Uterus (tissue), 4 donors: ENCODE results near the gene HPSE2. TPM values are rescaled to one million over a fixed set of nuclear protein-coding genes. Genes with fewer than 3 reads are reported as not detected.
A peak's percentile ranks its signal among the peaks of the same experiment; 100 is the strongest.

Experiments
- DNase-seq, 2 donors: peaks; one replicate each; pipeline ENCODE4 v3.0.0-alpha.2; 2019 to 2020
- H3K27ac ChIP-seq, 2 donors: fragments of 200-600 bp; sonication (generic); 1 replicate in 1 of 2; 2 replicates in 1 of 2; pipeline ENCODE4 v1.5.1; 2016 to 2018
- H3K27me3 ChIP-seq, 2 donors: fragments of 200-600 bp; sonication (generic); one replicate each; pipeline ENCODE4 v1.5.1; 2018 to 2019; ENCODE audit warnings: control low read depth in 1 of 2
- H3K36me3 ChIP-seq, 2 donors: fragments of 200-600 bp; sonication (generic); one replicate each; pipeline ENCODE4 v1.5.1; 2019; ENCODE audit warnings: control low read depth in 1 of 2
- H3K4me1 ChIP-seq, 2 donors: fragments of 200-600 bp; sonication (generic); one replicate each; pipeline ENCODE4 v1.5.1; 2018 to 2019; ENCODE audit warnings: control low read depth in 1 of 2
- H3K4me3 ChIP-seq, 2 donors: fragments of 200-600 bp; sonication (generic); 1 replicate in 1 of 2; 2 replicates in 1 of 2; pipeline ENCODE4 v1.5.1; 2018 to 2019; ENCODE audit warnings: mild to moderate bottlenecking in 1 of 2
- H3K9me3 ChIP-seq, 2 donors: fragments of 200-600 bp; sonication (generic); one replicate each; pipeline ENCODE4 v1.5.1; 2019; ENCODE audit warnings: control low read depth in 1 of 2
- POLR2A ChIP-seq, 2 donors: fragments of 450-650 bp; IDR thresholded peaks; one replicate each; pipeline ENCODE4 v1.6.1; 2016; ENCODE audit warnings: antibody characterized with exemption in 2 of 2, mild to moderate bottlenecking in 1 of 2, moderate library complexity in 1 of 2
- intact Hi-C: fragments of 100-400 bp; cut with DNase I; formaldehyde crosslinking; loops from one replicate; pipeline ENCODE4 v1.15.1; 2023; ENCODE audit warnings: low total_unique reads
- total RNA-seq, 4 donors: library from RNA; depleted of rRNA in 3 of 4; stranded (reverse); fragments of >200 nt in 3 of 4; gene quantifications; one replicate each; pipeline versions ENCODE4 v1.1.0 to v1.2.4, GENCODE V29; 2014 to 2023
- TF ChIP-seq, protein P1 (sequence below), 4 experiments: fragments of 200-600 bp in 2 of 4; fragments of 450-650 bp in 2 of 4; sonication (generic) in 2 of 4; IDR thresholded peaks; one replicate each; pipeline ENCODE4 v1.5.1; 2016 to 2019; ENCODE audit warnings: antibody characterized with exemption in 4 of 4, mild to moderate bottlenecking in 2 of 4, moderate library complexity in 1 of 4
- donor health status: DM: yes; HTN: yes; CAD: no.

Gene HPSE2
- total RNA-seq, 4 donors from 2014 or later = 7.0 to 13.6 (median 7.7) TPM; not detected in 1

GRCh38 chr10:98415731-98416119 is 819.9 kb downstream of the HPSE2 start:
- Histone ChIP-seq H3K27me3 (no peaks in the 10 kb centered on the region), H3K36me3 (no peaks in the 10 kb centered on the region), H3K27ac (peak overlapping the region; percentile 82 to 84), H3K9me3 (no peaks in the 10 kb centered on the region), H3K4me1 (peaks cover 10 to 11% of the 10 kb centered on the region in 2 donors), H3K4me3 (no peak overlapping the region)
- no peak for DNase-seq
- intact Hi-C loops = no loop called here
- TF ChIP-seq, protein P1, sequence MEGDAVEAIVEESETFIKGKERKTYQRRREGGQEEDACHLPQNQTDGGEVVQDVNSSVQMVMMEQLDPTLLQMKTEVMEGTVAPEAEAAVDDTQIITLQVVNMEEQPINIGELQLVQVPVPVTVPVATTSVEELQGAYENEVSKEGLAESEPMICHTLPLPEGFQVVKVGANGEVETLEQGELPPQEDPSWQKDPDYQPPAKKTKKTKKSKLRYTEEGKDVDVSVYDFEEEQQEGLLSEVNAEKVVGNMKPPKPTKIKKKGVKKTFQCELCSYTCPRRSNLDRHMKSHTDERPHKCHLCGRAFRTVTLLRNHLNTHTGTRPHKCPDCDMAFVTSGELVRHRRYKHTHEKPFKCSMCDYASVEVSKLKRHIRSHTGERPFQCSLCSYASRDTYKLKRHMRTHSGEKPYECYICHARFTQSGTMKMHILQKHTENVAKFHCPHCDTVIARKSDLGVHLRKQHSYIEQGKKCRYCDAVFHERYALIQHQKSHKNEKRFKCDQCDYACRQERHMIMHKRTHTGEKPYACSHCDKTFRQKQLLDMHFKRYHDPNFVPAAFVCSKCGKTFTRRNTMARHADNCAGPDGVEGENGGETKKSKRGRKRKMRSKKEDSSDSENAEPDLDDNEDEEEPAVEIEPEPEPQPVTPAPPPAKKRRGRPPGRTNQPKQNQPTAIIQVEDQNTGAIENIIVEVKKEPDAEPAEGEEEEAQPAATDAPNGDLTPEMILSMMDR (IDR thresholded peaks at IDR 0.05) = no peak
- no peak for TF ChIP-seq POLR2A (IDR thresholded peaks at IDR 0.05)

DNA sequence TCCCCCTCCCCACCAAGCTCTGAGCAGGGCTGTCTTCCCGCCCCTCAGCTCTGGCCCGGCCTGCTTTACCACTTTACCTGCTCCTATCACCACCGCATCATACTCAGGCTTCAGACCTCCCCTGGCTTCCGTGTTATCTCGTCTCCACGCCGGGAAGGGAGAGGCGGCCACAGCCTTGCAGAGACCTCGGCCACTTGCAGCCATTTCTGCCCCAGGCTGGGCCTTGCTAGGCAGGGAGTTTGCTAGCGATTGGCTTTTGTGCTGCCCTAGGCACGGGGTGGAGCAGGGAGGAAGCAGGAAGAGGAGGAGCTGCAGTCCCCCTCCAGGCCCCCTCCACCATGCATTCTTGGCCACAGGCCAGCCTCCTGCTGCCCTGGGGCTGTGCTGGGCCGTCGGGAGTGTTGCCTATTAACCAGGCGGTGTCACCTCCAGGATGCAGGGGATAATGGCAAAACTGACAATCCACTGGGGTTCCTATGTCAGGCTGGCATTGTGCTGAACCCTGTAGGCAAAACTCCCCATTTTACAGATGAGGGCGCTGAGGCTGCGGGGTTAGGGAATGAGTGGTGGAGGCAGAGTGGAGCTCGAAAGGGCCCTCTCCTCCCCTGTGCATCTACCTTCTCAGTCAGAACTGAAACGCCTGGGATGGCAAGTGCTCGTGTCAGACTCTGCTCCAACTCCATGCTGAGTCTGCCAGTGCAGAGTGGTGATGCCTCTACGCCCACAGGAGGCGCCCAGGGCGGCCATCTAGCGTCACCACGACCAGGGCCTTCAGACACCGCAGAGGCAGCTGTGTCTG is 820.5 kb downstream of the HPSE2 start, which contains the start of gene PYROXD2:
Gene PYROXD2 (minus strand): TSS at position 251 of the 799 bp plus-strand sequence. CDS start 47 bp downstream, at position 204.
- no peaks in the 10 kb centered on the region for H3K27me3 ChIP-seq
- H3K27ac ChIP-seq = peak within 1 kb of the TSS; percentile 82 to 84
- peaks cover 10 to 11% of the 10 kb centered on the region in 2 donors for H3K4me1 ChIP-seq
- TF ChIP-seq, protein P1 (IDR thresholded peaks at IDR 0.05) = peak in 1 of 4 experiments; percentile 19
- peak; percentile 50 to 55 for TF ChIP-seq POLR2A (IDR thresholded peaks at IDR 0.05)
- DNase-seq = peak; percentile 90 to 92
- intact Hi-C loops = no loop called here
- no peaks in the 10 kb centered on the region for H3K36me3 ChIP-seq
- H3K4me3 ChIP-seq = peak within 1 kb of the TSS; percentile 49 to 55
- no peaks in the 10 kb centered on the region for H3K9me3 ChIP-seq

- Histone ChIP-seq H3K27me3 (no peaks in the 10 kb centered on the region), H3K9me3 (no peaks in the 10 kb centered on the region), H3K36me3 (no peaks in the 10 kb centered on the region), H3K27ac (peak overlapping the region; percentile 82 to 84), H3K4me1 (peaks cover 10 to 11% of the 10 kb centered on the region in 2 donors), H3K4me3 (peak overlapping the region; percentile 49 to 55)
- TF ChIP-seq POLR2A (IDR thresholded peaks at IDR 0.05) = no peak
- TF ChIP-seq, protein P1 (IDR thresholded peaks at IDR 0.05) = no peak
- no peak for DNase-seq
- intact Hi-C loops = no loop called here
Observed at GRCh38 chr10:98414578-98414931, 821.1 kb downstream of the HPSE2 start.

DNA sequence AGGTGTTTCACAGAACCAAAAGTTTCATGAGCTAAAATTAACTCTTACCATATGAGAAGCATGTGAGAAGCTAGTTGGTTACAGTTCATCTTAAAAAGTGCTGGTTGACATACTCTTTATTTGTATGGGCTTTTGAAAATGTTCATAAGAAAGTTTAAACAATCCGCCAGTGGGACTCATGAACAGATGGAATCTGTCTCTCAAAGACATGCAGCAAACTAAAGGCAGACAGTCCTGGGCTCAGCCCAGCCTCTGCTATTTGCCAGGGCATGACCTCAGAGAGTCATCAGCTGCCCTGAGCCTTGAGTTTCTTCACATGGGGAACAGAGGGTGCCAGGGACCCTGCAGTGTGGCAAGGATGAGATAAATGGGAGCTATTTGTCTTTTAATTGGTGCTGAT is 823.9 kb downstream of the HPSE2 start:
- intact Hi-C loops = no loop called here

DNA sequence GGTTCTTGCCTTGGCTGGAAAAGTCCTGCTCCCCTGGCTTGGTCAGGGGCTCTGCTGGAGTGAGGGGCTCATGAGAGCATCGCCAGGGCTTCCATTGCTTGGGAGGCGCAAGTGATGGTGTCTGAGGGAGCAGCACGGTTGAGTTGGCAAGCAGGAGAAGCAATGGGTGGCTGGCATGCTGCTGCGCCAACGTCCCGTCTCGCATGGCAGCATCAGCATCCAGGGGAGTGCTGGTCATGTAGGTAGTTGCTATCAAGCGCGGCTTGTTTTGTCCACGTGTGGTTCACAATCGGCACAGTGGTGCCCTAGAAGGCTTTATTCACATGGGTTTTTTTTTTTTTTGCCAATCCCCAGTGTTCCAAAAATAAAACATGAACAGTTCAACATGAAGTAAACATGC is 824.5 kb downstream of the HPSE2 start:
- no peaks in the 10 kb centered on the region for H3K36me3 ChIP-seq
- H3K27me3 ChIP-seq = no peaks in the 10 kb centered on the region
- H3K4me1 ChIP-seq = peaks cover 10 to 11% of the 10 kb centered on the region in 2 donors
- intact Hi-C loops = no loop called here
- no peak overlapping the region for H3K4me3 ChIP-seq
- H3K27ac ChIP-seq = no peak overlapping the region
- TF ChIP-seq POLR2A (IDR thresholded peaks at IDR 0.05) = no peak
- TF ChIP-seq, protein P1 (IDR thresholded peaks at IDR 0.05) = no peak
- no peaks in the 10 kb centered on the region for H3K9me3 ChIP-seq
- no peak for DNase-seq

More for the DNA sequence above, 823.9 kb downstream of the HPSE2 start:
- Histone ChIP-seq H3K4me1 (peaks cover 10 to 11% of the 10 kb centered on the region in 2 donors), H3K36me3 (no peaks in the 10 kb centered on the region), H3K27me3 (no peaks in the 10 kb centered on the region), H3K9me3 (no peaks in the 10 kb centered on the region), H3K4me3 (no peak overlapping the region), H3K27ac (no peak overlapping the region)
- TF ChIP-seq, protein P1 (IDR thresholded peaks at IDR 0.05) = no peak
- TF ChIP-seq POLR2A (IDR thresholded peaks at IDR 0.05) = no peak
- no peak for DNase-seq
